Measurements from ENCODE around the gene TNFSF18. TPM values are rescaled to one million over a fixed set of nuclear protein-coding genes. Genes with fewer than 3 reads are reported as not detected.

Gene TNFSF18
- total RNA-seq, 1 donor from 2014 or later: 0.14 TPM

GRCh38 chr1:173023343-173023742, 27.4 kb downstream of the TNFSF18 start:
- Histone ChIP-seq H3K9me3 (ENCODE audit: insufficient read depth, low read depth, low read length) (no peaks in the 10 kb centered on the region), H3K4me1 (ENCODE audit: insufficient read depth, low read length) (no peaks in the 10 kb centered on the region), H3K27me3 (ENCODE audit: insufficient read depth, low read length) (no peaks in the 10 kb centered on the region), H3K4me3 (ENCODE audit: insufficient read depth, low read depth, low read length) (no peak overlapping the region), H3K27ac (ENCODE audit: low read depth, low read length) (no peak overlapping the region), H2AFZ (ENCODE audit: low read depth, low read length) (no peak overlapping the region), H3K36me3 (ENCODE audit: insufficient read depth, low read length) (no peaks in the 10 kb centered on the region), H3K9ac (ENCODE audit: low read length) (no peak overlapping the region), H3K79me2 (ENCODE audit: insufficient read depth, low read length) (no peaks in the 10 kb centered on the region), H4K20me1 (ENCODE audit: insufficient read depth, low read length) (no peaks in the 10 kb centered on the region), H3K4me2 (ENCODE audit: low read length) (no peak overlapping the region)
- H3K4me1 Mint-ChIP-seq (ENCODE audit: low read depth, unreplicated experiment): peaks cover 2% of the 10 kb centered on the region
- FAIRE-seq: no peak
- H3K27ac Mint-ChIP-seq (ENCODE audit: unreplicated experiment): no peak overlapping the region
- TF ChIP-seq CTCF (IDR thresholded peaks at IDR 0.05; ENCODE audit: insufficient read depth, low read depth, low read length) (no peak), EZH2 (IDR thresholded peaks at IDR 0.05; ENCODE audit: insufficient read depth, low read length) (no peak)
- peaks cover 10% of the 10 kb centered on the region for H3K9me3 Mint-ChIP-seq (ENCODE audit: unreplicated experiment)
- H3K27me3 Mint-ChIP-seq (ENCODE audit: low read depth, unreplicated experiment): no peaks in the 10 kb centered on the region
- H3K36me3 Mint-ChIP-seq (ENCODE audit: low read depth, unreplicated experiment): no peaks in the 10 kb centered on the region
- H3K4me3 Mint-ChIP-seq (ENCODE audit: unreplicated experiment): no peak overlapping the region
- no peak for DNase-seq (ENCODE audit: low read depth)

GRCh38 chr1:173020138-173020750, 30.5 kb downstream of the TNFSF18 start:
- no peak for DNase-seq (ENCODE audit: low read depth)
- H3K9me3 ChIP-seq (ENCODE audit: insufficient read depth, low read depth, low read length): no peaks in the 10 kb centered on the region
- Mint-ChIP-seq H3K27ac (ENCODE audit: unreplicated experiment) (no peak overlapping the region), H3K36me3 (ENCODE audit: low read depth, unreplicated experiment) (no peaks in the 10 kb centered on the region), H3K4me1 (ENCODE audit: low read depth, unreplicated experiment) (peaks cover 2% of the 10 kb centered on the region), H3K4me3 (ENCODE audit: unreplicated experiment) (no peak overlapping the region), H3K27me3 (ENCODE audit: low read depth, unreplicated experiment) (no peaks in the 10 kb centered on the region), H3K9me3 (ENCODE audit: unreplicated experiment) (peaks cover 4% of the 10 kb centered on the region)
- no peak for FAIRE-seq
- H3K4me1 ChIP-seq (ENCODE audit: insufficient read depth, low read length): no peaks in the 10 kb centered on the region
- H4K20me1 ChIP-seq (ENCODE audit: insufficient read depth, low read length): no peaks in the 10 kb centered on the region
- TF ChIP-seq EZH2 (IDR thresholded peaks at IDR 0.05; ENCODE audit: insufficient read depth, low read length): no peak
- TF ChIP-seq CTCF (IDR thresholded peaks at IDR 0.05; ENCODE audit: insufficient read depth, low read depth, low read length): no peak
- no peak overlapping the region for H3K4me3 ChIP-seq (ENCODE audit: insufficient read depth, low read depth, low read length)
- H3K4me2 ChIP-seq (ENCODE audit: low read length): no peak overlapping the region
- no peaks in the 10 kb centered on the region for H3K79me2 ChIP-seq (ENCODE audit: insufficient read depth, low read length)
- H3K9ac ChIP-seq (ENCODE audit: low read length): no peak overlapping the region
- no peak overlapping the region for H3K27ac ChIP-seq (ENCODE audit: low read depth, low read length)
- H2AFZ ChIP-seq (ENCODE audit: low read depth, low read length): no peak overlapping the region
- H3K36me3 ChIP-seq (ENCODE audit: insufficient read depth, low read length): no peaks in the 10 kb centered on the region
- H3K27me3 ChIP-seq (ENCODE audit: insufficient read depth, low read length): no peaks in the 10 kb centered on the region

- Histone ChIP-seq H3K4me2 (ENCODE audit: low read length) (no peak overlapping the region), H3K4me1 (ENCODE audit: insufficient read depth, low read length) (no peaks in the 10 kb centered on the region)
Observed at GRCh38 chr1:173017792-173018191, 32.9 kb downstream of the TNFSF18 start.

More at GRCh38 chr1:173017792-173018191, 32.9 kb downstream of the TNFSF18 start:
- no peaks in the 10 kb centered on the region for H3K36me3 Mint-ChIP-seq (ENCODE audit: low read depth, unreplicated experiment)
- no peak for TF ChIP-seq CTCF (IDR thresholded peaks at IDR 0.05; ENCODE audit: insufficient read depth, low read depth, low read length)
- TF ChIP-seq EZH2 (IDR thresholded peaks at IDR 0.05; ENCODE audit: insufficient read depth, low read length): no peak
- no peaks in the 10 kb centered on the region for H3K27me3 Mint-ChIP-seq (ENCODE audit: low read depth, unreplicated experiment)
- no peak overlapping the region for H3K27ac Mint-ChIP-seq (ENCODE audit: unreplicated experiment)
- H3K4me3 Mint-ChIP-seq (ENCODE audit: unreplicated experiment): no peak overlapping the region
- Histone ChIP-seq H2AFZ (ENCODE audit: low read depth, low read length) (no peak overlapping the region), H3K27ac (ENCODE audit: low read depth, low read length) (no peak overlapping the region), H3K36me3 (ENCODE audit: insufficient read depth, low read length) (no peaks in the 10 kb centered on the region), H3K9ac (ENCODE audit: low read length) (no peak overlapping the region), H3K79me2 (ENCODE audit: insufficient read depth, low read length) (no peaks in the 10 kb centered on the region), H4K20me1 (ENCODE audit: insufficient read depth, low read length) (no peaks in the 10 kb centered on the region), H3K9me3 (ENCODE audit: insufficient read depth, low read depth, low read length) (no peaks in the 10 kb centered on the region), H3K4me3 (ENCODE audit: insufficient read depth, low read depth, low read length) (no peak overlapping the region), H3K27me3 (ENCODE audit: insufficient read depth, low read length) (no peaks in the 10 kb centered on the region)
- DNase-seq (ENCODE audit: low read depth) (no peak), FAIRE-seq (no peak)
- peaks cover 2% of the 10 kb centered on the region for H3K9me3 Mint-ChIP-seq (ENCODE audit: unreplicated experiment)
- H3K4me1 Mint-ChIP-seq (ENCODE audit: low read depth, unreplicated experiment): no peaks in the 10 kb centered on the region

Data from astrocyte (in vitro differentiated cells and primary cell).